Cortex of kidney (tissue), 1 donor: ENCODE results near the gene ABO.
"Not testable (repeated sequence)": the region's sequence is repeated elsewhere in the genome, so short reads cannot be mapped to it uniquely, and the experiment has no call there.

Source experiments
- DNase-seq: peaks from one replicate; lab custom pipeline; 2025; lab: John Stamatoyannopoulos, UW

The ABO gene

DNA sequence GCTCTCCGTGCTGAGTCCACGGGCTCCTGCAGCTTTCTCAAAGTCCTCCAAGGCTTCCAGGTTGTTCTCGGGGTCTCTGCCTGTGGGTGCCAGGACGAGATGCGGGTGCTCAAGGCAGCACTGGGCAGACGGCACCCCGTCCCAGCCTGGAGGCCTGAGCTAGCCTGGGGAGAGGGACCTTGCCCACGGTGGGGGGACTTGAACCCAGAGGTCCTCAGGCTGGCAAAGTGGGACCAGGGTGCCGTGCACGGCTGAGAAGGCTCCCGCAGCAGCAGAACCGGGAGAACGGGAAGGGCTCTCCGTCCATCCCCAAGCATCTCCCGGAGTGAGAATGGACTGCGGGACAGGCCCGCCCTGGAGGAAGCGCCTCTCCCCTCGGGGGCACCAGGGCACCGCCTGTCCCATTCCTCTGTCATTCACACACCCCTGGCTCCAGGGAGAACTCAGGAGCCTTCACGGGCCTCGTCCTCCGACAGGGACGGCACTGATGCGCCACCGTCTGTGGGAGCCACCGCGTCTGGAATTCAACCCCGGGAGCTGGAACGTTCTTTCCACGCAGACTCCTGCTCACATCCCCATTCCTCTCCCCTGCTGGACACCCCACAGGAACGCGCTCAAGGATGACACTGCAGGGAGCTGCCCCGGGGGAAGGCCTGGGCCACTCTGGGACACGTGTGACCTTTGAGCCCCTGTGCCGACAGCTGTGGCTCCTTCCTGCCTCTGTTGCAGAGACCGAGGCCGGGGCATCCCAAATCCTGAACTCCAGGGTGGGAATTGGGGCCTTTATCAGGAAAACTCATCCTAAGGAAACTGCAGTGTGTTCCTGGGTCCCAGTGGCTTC is 49.6 kb downstream of the ABO start:
- no peak for DNase-seq

DNA sequence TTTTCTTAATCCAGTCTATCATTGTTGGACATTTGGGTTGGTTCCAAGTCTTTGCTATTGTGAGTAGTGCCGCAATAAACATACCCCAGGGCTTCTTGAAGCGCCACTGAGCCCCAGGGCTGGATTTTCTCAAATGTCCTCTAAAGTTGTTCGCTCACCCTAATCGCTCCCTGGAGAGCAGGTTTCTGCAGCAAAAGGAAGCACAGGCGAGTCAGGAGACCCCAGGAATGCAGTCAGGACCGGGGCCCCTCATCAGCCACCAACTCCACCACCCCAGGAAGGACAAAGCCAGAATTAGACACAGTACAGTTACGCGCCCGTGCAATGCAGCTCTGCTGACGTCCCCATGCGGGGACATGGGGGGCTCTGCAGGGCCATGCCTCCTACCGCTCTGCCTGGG is 50.2 kb downstream of the ABO start:
- no peak for DNase-seq

DNA sequence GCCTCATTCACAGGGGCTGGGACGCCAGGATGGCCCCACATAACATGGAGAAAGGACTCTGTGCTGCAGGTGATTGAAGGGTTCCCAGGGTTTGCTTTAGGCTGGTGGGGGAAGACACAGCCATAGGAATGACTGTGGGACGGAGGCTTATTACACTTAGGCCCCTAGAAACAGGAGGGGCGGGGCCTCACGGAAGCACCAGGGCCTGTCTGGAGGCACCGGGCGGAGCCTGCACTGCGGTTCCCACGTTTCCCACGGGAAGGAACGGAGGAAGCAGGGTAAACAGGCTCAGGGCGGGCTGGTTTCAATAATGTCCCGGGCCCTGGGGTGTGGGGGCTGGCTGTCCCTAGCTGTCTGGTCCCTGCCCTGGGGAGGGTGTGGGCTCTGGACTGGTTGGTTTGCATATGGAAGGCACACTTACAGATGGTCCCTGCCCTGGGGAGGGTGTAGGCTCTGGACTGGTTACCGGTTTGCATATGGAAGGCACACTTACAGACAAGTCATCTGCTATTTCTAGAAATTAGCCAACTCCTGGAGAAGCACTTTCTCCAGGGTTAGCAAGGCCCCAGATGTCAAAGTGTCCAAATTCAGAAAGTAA is 51.7 kb downstream of the ABO start:
- not testable (repeated sequence) for DNase-seq

DNA sequence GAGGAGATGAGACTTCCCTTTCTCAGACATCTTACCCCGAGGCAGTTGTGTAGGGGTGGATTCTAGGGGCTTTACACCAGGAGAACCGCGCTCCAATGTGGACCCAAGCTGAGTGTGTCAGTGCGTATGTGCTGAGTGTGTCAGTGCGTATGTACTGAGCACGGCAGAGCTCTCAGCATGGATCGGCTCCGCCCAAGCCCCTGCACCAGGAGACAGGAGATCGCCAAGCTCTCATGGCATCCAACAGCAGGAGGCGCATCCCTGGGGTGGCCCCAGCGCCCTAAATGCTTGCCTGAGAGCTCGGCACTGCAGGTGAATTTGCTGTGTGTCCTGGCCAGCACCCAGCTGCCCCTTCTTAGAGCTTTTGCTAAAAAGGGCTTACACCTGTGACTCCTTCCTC is 53.0 kb downstream of the ABO start:
- DNase-seq, result not testable (repeated sequence)

DNA sequence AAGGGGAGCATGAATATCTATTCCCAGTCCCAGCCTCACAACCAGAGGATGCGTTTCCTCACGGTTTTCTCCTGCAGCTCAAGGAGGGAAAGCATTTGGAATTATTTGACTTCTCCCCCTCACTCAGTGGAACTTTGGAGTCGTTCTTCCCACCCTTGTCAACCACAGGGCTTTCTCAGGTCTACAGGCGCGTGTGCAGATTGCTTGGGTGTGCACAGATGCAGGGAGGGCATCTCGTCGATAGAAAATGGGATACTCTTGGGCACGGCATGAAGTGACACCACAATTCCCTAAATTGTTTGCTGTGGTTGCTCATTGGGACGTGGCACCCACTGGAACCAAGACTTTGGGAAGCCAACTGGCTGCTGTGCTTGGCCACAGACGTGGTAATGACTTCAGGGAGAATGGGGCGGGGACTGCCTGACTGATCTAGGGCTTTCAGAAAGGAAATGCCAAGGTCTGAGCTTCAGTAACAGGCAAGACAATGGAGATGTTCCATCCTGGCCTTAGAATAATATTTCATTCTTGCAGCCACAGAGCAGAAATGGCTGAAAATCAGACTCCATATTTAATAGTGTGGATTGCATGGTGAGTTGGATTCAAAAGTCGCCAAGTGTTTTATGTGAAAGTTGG is 53.7 kb downstream of the ABO start:
- DNase-seq, result no peak

DNA sequence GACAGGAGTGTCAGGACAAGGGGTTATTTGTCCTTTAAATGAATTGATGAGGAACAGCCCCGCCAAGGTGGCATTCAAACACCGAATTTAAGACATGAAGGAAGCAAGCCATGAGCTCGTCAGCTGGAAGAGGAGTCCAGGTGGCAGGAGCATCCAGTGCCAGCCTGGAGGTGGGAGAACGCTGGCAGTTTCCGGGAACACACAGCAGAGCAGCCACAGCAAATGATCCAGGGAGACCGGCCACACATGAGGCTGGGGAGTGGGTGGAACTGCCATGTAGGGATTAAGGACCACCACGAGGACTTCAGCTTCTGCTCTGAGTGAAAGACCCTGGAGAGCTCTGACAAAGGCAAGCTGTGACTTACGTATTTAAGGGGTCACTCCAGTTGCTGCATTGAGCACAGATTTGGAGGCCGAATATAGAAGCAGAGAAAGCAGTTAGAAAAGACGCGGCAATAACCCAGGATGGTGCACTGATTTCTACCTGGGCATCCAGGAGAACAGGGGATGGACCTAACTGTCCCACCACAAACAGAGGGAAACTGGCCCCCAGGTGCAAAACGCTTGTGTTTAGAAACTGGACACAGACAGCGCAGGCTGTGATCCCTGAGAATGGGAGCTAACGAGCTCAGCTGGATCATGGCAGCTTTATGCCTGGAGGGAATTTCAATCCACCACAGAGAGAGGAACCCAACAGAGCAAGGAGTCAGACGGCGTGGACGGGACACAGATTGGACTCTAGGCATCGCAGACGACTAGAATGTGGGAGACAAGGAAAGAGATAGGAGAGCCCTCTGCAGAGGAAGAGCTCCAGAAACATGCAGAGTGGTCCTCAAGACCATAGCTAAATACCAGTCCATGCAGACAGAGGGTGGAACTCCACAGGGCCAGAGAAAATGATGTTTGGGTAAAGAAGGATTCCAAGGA is 56.7 kb downstream of the ABO start:
- DNase-seq, result not testable (repeated sequence)

DNA sequence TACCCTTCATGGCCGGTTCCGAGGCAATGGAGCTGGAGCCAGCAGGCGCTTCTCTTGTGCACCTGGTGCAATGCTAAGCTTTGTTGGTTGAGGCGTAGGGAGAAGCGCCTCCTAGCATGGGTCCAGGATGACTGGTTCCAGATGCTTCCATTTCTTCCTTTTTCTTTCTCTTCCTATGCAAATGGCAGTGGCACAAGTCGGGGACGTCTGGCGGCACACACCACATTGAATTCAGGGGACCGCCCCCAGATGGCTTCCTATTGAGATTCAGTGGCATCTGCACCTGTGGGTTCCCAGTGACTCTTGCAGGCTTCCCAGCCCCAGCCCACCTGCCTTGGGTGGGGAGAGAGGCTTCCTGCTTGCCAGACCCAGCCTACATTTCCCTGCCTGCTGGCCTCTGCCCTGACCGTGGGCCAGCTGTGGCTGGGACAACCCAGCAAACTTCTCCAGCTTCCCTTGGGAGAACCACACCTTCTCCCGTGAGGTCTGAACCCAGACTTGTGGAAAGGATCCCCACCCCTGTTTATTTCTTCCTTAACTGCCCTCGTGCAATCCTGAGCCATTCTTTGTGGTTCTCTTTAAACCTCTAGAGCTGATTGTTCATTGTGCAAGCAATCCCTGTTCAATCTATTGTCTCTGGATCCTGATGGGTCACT is 57.5 kb downstream of the ABO start:
- not testable (repeated sequence) for DNase-seq

DNA sequence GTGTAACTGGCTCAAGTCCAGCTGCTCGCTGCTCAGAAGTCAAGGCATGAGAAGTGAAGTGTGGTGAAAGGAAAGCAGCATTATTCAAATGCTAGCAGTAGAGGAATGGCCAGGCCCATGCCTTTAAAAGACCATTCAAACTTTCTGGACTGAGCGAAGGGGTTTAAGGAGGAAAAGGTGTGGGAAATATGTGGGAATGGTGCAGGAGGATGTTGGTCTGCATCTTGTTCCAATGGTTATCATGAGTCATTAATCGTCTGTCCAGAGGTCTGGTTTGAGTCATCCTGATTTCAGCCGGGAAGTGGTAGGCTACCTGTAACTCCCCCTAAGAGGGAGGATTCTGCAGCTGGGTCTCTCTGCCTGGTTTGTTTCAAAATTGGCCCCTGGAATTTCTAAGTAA is 60.7 kb downstream of the ABO start:
- DNase-seq, result not testable (repeated sequence)

DNA sequence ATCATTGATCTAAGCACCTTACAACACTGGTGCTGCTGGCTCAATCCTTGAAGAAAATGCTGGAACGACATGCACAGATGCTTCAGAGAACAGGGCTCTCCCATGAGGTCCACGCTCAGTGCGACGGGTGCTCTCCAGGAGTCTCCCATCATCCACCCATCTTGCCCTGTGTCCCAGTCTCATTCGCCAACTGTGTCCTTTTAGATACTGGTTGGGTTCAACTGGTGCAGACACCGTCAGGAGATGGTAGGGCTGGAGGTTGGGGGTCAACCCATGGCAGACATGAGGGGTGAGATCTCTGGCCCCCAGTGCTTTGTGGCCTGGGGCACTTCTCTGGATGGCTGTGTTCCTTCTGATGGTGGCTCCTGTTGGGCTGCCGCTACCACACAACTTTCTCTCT is 64.4 kb downstream of the ABO start:
- no peak for DNase-seq

DNA sequence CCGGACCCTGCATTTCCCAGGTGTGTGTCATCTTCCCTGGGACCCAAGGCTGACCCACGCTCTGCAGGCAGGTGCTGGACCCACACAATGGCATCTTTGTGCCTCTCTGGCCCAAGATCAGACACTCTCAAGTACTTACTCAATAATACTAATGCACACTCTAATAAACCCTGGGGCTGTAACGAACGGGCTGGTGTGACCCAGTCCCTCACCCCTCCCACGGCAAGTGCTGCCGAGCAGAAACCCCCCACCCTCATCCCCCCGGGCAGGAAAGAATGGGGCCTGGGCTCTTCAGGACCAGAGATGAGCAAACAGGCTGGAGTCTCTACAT is 64.8 kb downstream of the ABO start:
- no peak for DNase-seq

DNA sequence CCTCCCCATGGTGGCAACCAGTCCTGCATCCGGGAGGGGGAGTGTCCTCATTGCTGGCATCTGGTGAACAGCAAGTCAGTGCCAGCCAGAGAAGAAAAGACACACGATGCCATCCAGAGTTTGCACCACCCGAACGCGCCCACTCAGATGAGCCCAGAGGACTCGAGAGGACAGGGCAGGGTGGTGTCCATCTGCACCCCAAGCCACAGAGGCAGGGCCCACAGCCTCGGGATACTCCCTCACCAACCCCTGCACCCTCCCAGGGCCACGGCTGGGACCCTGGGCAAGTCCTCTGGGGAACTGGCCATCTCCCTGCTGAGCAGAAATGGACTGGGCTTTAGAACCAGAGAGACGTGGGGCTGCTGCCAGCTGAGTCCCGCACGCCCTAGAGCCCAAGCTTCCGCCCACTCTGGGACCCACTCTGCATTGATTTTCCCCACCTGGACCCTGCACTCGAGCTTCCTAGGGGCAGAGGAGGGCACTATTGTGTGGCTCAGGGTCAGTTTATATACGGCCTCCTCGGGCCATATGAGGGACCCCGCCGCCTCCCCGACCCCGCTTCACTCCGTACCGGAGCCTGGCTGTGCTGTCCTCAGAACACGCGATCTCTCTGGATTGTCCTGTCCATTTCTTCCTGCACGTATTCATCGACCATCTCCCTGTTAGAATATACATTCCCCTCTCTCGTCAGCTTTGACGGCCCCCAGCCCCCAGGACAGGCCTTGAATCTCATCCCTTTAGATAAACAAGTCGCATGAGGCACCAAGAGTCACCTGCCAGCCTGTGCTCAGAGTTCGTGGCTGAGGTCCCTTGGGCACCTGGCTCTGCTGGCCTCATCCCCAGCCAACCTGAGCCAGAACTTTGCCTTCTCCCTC is 65.4 kb downstream of the ABO start:
- DNase-seq, result not testable (repeated sequence)

DNA sequence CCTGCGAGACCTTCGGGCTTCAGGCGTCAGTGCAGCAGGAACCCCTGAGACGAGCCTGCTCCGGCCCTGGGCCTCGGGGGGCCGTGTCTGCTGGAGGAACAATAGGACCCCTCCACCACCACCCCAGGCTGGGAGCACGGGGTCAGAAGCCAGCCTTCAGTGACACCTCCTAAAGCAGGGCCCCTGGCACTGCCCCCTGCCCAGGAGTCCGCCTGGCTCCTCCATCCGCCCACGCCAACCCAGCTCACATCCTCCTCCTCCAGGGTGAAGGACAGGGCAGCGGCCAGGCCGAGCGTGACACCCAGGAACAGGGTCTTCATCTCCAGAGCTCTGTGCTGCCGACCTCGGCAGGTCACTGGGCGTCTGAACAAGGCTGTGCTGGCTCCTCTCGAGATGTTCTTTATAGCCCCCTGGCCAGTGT is 66.1 kb downstream of the ABO start, which contains the start of gene OBP2B:
Gene OBP2B, minus strand, starts transcription at position 371 of the 421 bp plus-strand sequence. Its CDS starts 51 bp downstream, at position 320.
- DNase-seq, result not testable (repeated sequence)

DNA sequence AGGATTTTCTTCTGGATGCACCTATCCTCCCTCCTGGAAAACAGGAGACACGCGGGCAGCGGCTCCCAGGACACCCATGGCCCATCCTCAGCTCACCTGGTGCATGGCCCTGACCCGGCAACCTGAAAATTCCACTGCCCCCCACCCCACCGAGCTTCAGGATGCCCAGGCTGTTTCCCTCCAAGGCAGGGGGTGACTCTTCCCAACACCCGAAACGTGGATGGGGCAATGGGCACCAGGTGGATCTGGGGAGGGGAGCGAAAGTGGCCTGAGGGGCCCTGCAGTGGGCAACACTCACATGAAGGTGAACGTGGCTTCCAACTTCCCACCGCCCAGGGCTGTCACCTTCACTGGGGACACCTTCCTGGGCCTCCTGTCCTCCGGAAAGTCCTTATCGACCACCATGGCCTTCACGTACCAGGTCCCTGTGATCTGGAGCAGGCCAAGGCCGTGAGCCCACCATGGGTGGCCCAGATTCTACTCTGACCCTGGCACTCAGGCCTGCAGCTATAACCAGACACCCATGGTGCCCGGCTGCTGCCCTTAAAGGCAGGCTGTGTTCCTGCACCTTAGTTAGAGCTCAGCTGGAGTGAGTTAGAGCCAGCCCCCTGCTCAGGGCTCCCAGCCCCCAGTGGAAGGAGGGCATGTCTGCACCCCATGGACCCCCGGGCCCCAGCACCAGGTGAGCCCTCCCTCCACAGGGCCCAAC is 66.7 kb downstream of the ABO start:
- DNase-seq, result not testable (repeated sequence)

DNA sequence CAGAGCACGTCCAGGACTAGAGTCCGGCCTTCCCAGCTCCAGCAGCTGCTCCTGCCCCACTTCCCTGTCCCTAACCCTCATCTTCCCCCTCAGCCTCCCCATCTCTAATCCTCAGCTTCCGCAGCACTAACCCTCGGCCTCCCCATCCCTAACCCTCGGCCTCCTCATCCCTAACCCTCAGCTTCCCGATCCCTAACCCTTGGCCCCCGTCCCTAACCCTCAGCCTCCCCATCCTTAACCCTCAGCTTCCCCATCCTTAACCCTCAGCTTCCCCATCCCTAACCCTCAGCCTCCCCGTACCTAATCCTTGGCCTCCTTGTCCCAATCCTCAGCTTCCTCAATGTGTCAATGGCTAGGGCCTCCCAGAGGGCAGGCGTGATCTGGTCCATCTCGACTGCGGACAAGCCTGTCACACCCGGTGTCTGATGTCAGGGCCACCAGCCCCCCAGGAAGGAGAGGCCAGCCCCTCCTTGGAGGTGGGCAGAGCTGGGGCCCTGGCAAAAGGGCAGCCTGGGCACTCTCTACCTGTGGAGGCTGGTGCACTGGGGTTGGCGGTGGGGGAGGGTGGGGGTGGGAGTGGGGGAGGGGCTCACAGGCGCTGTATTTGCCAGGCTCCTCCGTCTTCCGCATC is 67.3 kb downstream of the ABO start:
- DNase-seq, result no peak

DNA sequence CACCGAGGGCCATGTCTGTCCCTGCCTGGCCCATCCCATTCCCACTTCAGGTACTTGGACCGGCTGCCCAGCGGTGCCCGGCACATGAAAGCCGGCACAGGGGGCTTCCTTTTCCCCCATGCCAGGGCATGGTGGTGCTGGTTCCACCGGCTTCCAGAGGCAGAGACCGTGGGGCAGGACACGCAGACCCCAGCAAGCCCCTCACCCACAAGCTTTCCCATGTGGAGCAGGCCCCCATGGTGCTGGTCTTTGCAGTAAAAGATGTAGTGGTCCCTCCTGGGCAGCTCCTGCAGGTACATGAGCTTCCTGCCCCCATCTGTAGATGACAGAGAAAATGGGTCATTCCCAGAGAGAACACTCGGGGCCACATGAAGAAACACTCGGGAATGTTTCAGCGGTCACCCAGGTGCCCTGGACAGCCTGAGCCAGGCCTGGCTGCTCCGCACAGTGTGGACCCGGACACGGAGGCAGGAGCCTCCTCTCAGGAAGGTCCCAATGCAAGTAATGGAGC is 67.9 kb downstream of the ABO start:
- no peak for DNase-seq

DNA sequence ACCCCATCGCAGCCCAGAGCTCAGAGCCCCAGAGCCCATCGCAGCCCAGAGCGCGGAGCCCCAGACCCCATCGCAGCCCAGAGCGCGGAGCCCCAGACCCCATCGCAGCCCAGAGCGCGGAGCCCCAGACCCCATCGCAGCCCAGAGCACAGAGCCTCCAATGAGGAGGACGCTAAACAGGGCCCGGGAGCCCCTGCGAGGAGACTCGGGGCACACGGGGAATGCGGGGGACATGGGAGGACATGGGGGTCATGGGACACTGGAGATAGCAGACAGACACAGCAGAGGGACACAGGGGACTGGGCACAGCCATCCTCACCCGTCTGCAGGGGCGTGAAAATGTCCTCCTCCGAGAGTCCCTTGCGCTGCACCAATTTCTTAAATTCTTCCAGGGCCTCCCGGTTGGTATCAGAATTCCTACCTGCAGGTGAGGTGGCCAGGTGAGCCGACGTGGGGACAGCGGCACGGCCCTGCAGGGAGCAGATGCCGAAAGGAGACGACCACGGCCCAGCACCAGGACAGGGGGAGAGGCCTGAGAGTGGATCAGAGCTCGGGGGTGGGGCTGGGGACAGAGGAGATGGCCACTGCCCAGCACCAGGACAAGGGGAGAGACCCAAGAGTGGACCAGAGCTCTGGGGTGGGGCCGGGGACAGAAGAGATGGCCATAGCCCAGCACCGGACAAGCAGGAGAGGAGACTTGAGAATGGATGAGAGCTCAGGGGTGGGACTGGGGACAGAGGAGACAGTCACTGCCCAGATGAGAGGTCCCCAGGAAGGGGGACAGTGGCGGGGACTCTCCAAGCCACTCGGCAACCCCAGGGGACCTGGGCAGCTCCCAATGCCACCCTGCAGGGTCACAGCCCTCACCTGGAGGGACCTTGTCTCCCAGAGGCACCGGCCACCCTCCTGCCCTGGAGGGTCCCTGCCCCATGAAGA is 68.7 kb downstream of the ABO start:
- DNase-seq, result no peak

DNA sequence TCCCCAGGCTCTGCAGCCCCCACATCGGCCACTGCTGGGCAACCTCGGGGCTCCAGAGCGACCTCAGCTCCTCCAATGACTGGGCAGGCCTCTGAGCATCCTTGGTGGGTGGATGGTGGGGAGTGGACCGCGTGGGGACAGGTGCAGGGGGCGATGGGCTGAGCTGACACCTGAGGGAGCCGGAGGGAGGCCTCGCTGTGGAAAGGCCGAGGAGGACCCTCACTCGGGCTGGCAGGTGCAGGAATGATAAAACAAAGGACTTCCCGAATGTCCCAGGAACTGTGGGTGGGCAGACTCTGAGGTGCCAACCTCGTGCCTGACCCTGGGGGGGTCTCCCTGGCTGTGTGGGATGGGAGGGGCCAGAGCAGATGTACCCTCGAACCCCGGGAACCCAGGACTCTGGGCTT is 69.5 kb downstream of the ABO start:
- not testable (repeated sequence) for DNase-seq
